Measurements from ENCODE around the gene PWP1. TPM values are rescaled to one million over a fixed set of nuclear protein-coding genes. Genes with fewer than 3 reads are reported as not detected.
A peak's percentile ranks its signal among the peaks of the same experiment; 100 is the strongest.

The PWP1 gene
- total and polyA plus RNA-seq, 2 experiments from 2014 or later: 54.8 to 60.4 TPM

DNA sequence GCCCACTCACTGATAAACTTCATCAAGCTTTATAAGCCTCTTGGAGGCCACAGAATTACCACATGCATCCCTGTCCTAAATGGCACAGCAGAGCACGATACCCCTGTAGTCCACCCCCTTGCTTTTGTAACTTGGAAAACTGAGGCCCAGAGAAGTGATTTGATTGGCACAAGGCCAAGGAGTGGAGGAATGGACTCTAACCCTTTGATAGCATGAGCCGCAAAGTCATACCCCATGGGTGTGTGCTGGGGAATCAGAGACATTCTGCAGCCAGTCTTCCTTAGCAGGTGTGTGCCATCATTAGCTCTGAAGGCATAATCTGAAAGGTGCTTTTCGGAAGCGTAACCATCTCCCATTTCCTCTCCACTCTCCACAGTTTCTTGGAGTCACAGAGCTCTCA is 28.5 kb upstream of the PWP1 start:
- no peaks in the 10 kb centered on the region for H4K20me1 ChIP-seq (ENCODE audit: insufficient read depth, poor library complexity, severe bottlenecking)
- peak; percentile 22 for DNase-seq (ENCODE audit: low spot score)
- H3K9me3 ChIP-seq (ENCODE audit: low read depth): no peaks in the 10 kb centered on the region
- TF ChIP-seq EZH2 (IDR thresholded peaks at IDR 0.05; ENCODE audit: borderline replicate concordance): no peak
- TF ChIP-seq, protein P1, sequence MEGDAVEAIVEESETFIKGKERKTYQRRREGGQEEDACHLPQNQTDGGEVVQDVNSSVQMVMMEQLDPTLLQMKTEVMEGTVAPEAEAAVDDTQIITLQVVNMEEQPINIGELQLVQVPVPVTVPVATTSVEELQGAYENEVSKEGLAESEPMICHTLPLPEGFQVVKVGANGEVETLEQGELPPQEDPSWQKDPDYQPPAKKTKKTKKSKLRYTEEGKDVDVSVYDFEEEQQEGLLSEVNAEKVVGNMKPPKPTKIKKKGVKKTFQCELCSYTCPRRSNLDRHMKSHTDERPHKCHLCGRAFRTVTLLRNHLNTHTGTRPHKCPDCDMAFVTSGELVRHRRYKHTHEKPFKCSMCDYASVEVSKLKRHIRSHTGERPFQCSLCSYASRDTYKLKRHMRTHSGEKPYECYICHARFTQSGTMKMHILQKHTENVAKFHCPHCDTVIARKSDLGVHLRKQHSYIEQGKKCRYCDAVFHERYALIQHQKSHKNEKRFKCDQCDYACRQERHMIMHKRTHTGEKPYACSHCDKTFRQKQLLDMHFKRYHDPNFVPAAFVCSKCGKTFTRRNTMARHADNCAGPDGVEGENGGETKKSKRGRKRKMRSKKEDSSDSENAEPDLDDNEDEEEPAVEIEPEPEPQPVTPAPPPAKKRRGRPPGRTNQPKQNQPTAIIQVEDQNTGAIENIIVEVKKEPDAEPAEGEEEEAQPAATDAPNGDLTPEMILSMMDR (IDR thresholded peaks at IDR 0.05; ENCODE audit: poor library complexity): no peak
- TF ChIP-seq EZH2phosphoT487 (IDR thresholded peaks at IDR 0.05; ENCODE audit: low read depth, severe bottlenecking, unreplicated experiment): no peak
- H3K27me3 ChIP-seq: no peaks in the 10 kb centered on the region
- WGBS (ENCODE audit: low lambda C conversion rate, missing lambda C conversion rate): 92% methylated on average over 4 of the region's 4 CpGs
- H3K27ac ChIP-seq: no peak overlapping the region
- no peaks in the 10 kb centered on the region for H3K79me2 ChIP-seq
- no peaks in the 10 kb centered on the region for H3K36me3 ChIP-seq (replicated peaks; ENCODE audit: insufficient read depth, low read depth)
- no peak overlapping the region for H3K4me2 ChIP-seq
- no peak overlapping the region for H3K4me3 ChIP-seq
- H3K4me1 ChIP-seq (ENCODE audit: insufficient read depth): peaks cover 5% of the 10 kb centered on the region
- no peak overlapping the region for H2AFZ ChIP-seq
- no peaks in the 10 kb centered on the region for H3K9me2 ChIP-seq (replicated peaks; ENCODE audit: insufficient read depth)

DNA sequence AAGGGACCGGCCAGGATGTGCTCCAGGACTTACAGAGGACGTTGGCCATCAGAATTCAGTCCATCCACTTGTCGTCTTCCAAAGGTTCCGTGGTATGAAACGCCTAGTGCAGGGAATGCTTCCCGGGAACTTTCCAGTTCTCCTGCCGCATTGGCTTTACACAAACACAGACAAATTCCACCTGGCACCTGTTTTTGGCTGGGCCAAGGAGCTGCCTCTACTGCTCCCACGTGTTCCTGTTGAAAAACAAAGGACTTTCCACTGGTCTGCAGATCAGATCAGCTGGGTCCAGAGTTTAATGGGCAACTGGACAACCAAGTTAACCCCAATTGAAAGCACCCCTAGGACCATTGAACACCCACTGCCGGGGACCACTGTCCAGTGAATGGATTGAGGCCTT is 28.0 kb upstream of the PWP1 start:
- TF ChIP-seq EZH2phosphoT487 (IDR thresholded peaks at IDR 0.05; ENCODE audit: low read depth, severe bottlenecking, unreplicated experiment) (no peak), EZH2 (IDR thresholded peaks at IDR 0.05; ENCODE audit: borderline replicate concordance) (no peak)
- TF ChIP-seq, protein P1 (IDR thresholded peaks at IDR 0.05; ENCODE audit: poor library complexity): no peak
- Histone ChIP-seq H4K20me1 (ENCODE audit: insufficient read depth, poor library complexity, severe bottlenecking) (no peaks in the 10 kb centered on the region), H3K79me2 (no peaks in the 10 kb centered on the region), H3K9me3 (ENCODE audit: low read depth) (no peaks in the 10 kb centered on the region), H3K9me2 (replicated peaks; ENCODE audit: insufficient read depth) (no peaks in the 10 kb centered on the region), H3K4me1 (ENCODE audit: insufficient read depth) (peaks cover 5% of the 10 kb centered on the region), H3K27me3 (no peaks in the 10 kb centered on the region), H2AFZ (no peak overlapping the region), H3K27ac (no peak overlapping the region), H3K4me3 (no peak overlapping the region), H3K36me3 (replicated peaks; ENCODE audit: insufficient read depth, low read depth) (no peaks in the 10 kb centered on the region), H3K4me2 (no peak overlapping the region)
- no peak for DNase-seq (ENCODE audit: low spot score)
- 83% methylated on average over 9 of the region's 9 CpGs for WGBS (ENCODE audit: low lambda C conversion rate, missing lambda C conversion rate)

DNA sequence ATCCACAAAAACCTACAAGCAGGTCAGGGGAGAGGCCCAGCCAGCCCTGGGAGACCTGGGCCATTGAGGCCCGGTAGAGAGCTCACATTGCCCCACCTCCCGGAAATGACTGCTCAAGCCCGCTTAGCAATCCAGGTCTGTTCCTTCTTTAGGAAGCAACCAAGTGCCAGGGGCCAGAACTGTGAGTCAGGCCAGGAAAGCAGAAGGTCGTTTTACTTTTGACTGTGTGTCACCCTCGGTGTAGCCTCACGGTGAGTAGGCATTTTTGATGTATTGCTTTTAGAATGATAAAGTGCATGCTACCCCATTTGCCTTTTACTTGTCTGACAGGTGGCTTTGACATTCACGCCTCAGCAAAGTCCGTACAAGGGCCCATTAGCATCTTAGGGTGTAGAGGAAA is 25.4 kb upstream of the PWP1 start:
- WGBS (ENCODE audit: low lambda C conversion rate, missing lambda C conversion rate): 79% methylated on average over 8 of the region's 8 CpGs
- Histone ChIP-seq H3K27ac (no peak overlapping the region), H3K79me2 (no peaks in the 10 kb centered on the region), H3K9me3 (ENCODE audit: low read depth) (no peaks in the 10 kb centered on the region), H3K4me2 (no peak overlapping the region), H3K4me1 (ENCODE audit: insufficient read depth) (peaks cover 3% of the 10 kb centered on the region), H3K27me3 (no peaks in the 10 kb centered on the region), H3K36me3 (replicated peaks; ENCODE audit: insufficient read depth, low read depth) (no peaks in the 10 kb centered on the region), H3K9me2 (replicated peaks; ENCODE audit: insufficient read depth) (no peaks in the 10 kb centered on the region), H2AFZ (no peak overlapping the region), H4K20me1 (ENCODE audit: insufficient read depth, poor library complexity, severe bottlenecking) (no peaks in the 10 kb centered on the region), H3K4me3 (no peak overlapping the region)
- DNase-seq (ENCODE audit: low spot score): no peak
- TF ChIP-seq, protein P1 (IDR thresholded peaks at IDR 0.05; ENCODE audit: poor library complexity): no peak
- TF ChIP-seq EZH2phosphoT487 (IDR thresholded peaks at IDR 0.05; ENCODE audit: low read depth, severe bottlenecking, unreplicated experiment) (no peak), EZH2 (IDR thresholded peaks at IDR 0.05; ENCODE audit: borderline replicate concordance) (no peak)

Data from hepatocyte (in vitro differentiated cells).